Vagina (tissue), 2 donors: ENCODE measurements around the gene SUGP2. TPM values are rescaled to one million over a fixed set of nuclear protein-coding genes. Genes with fewer than 3 reads are reported as not detected.

ENCODE experiments used
- DNase-seq, 2 donors: peaks; one replicate each; pipeline ENCODE4 v3.0.0-alpha.2; 2017; ENCODE audit errors: extremely low spot score in 2 of 2
- H3K27ac ChIP-seq: fragments of 200-600 bp; sonication (generic); one replicate; pipeline ENCODE4 v1.5.1; 2019
- H3K27me3 ChIP-seq: fragments of 200-600 bp; sonication (generic); one replicate; pipeline ENCODE4 v1.5.1; 2019
- H3K36me3 ChIP-seq, 2 donors: fragments of 200-600 bp; sonication (generic); one replicate each; pipeline ENCODE4 v1.5.1; 2017 to 2019
- H3K4me1 ChIP-seq: fragments of 200-600 bp; sonication (generic); one replicate; pipeline ENCODE4 v1.5.1; 2019
- H3K4me3 ChIP-seq, 2 donors: fragments of 200-600 bp; sonication (generic); 1 replicate in 1 of 2; 2 replicates in 1 of 2; pipeline ENCODE4 v1.5.1; 2016 to 2019
- H3K9me3 ChIP-seq: fragments of 200-600 bp; sonication (generic); one replicate; pipeline ENCODE4 v1.5.1; 2019
- POLR2A ChIP-seq, 2 donors: fragments of 450-650 bp; IDR thresholded peaks; one replicate each; pipeline ENCODE4 v1.6.1; 2017; ENCODE audit warnings: antibody characterized with exemption in 2 of 2, mild to moderate bottlenecking in 2 of 2, moderate library complexity in 2 of 2
- POLR2AphosphoS5 ChIP-seq, 2 donors: sonication (generic); formaldehyde crosslinking; IDR thresholded peaks; one replicate each; pipeline ENCODE4 v1.9.0; 2017; ENCODE audit warnings: antibody characterized with exemption in 2 of 2, mild to moderate bottlenecking in 2 of 2, low read depth in 1 of 2; ENCODE audit not compliant: insufficient read depth in 1 of 2
- intact Hi-C: fragments of 100-400 bp; cut with DNase I; formaldehyde crosslinking; loops from one replicate; pipeline ENCODE4 v1.15.1; 2023
- total RNA-seq: library from RNA; depleted of rRNA; stranded (reverse); fragments of >200 nt; gene quantifications from one replicate; pipeline ENCODE4 v1.2.3, GENCODE V29; 2016
- TF ChIP-seq, protein P1 (sequence below), 3 experiments: fragments of 450-650 bp in 2 of 3; fragments of 200-600 bp in 1 of 3; sonication (generic) in 1 of 3; IDR thresholded peaks; one replicate each; pipeline ENCODE4 v1.5.1; 2017 to 2019; ENCODE audit warnings: antibody characterized with exemption in 3 of 3, mild to moderate bottlenecking in 2 of 3, moderate library complexity in 2 of 3

The SUGP2 gene
- total RNA-seq, 1 donor from 2014 or later = 57.9 TPM

DNA sequence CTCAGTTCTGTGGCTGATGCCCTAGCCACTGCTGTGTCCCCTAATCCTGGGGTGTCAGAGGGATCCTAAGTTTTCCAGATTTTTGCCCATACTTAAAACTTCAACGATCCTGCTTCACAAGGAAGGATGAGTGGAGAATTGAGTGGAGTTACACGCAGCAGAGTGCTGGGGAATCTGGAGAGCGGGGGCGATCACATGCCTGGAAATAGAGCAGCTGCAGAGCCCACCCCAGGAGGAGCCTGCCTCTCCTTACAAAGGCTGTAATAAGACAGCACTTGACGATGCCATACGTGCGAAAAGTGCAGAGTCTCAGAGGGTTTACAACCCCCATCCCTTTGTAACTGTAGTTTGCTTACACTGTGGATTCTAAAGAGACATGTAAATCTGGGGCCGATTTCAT is 40.6 kb downstream of the SUGP2 start:
- Histone ChIP-seq H3K4me3 (no peak overlapping the region), H3K27me3 (no peaks in the 10 kb centered on the region), H3K9me3 (no peaks in the 10 kb centered on the region), H3K4me1 (no peaks in the 10 kb centered on the region), H3K36me3 (peaks cover 0 to 30% of the 10 kb centered on the region in 2 donors), H3K27ac (no peak overlapping the region)
- DNase-seq = no peak
- TF ChIP-seq POLR2AphosphoS5 (IDR thresholded peaks at IDR 0.05; ENCODE audit: insufficient read depth in 1 of 2, low read depth in 1 of 2) = no peak
- TF ChIP-seq, protein P1, sequence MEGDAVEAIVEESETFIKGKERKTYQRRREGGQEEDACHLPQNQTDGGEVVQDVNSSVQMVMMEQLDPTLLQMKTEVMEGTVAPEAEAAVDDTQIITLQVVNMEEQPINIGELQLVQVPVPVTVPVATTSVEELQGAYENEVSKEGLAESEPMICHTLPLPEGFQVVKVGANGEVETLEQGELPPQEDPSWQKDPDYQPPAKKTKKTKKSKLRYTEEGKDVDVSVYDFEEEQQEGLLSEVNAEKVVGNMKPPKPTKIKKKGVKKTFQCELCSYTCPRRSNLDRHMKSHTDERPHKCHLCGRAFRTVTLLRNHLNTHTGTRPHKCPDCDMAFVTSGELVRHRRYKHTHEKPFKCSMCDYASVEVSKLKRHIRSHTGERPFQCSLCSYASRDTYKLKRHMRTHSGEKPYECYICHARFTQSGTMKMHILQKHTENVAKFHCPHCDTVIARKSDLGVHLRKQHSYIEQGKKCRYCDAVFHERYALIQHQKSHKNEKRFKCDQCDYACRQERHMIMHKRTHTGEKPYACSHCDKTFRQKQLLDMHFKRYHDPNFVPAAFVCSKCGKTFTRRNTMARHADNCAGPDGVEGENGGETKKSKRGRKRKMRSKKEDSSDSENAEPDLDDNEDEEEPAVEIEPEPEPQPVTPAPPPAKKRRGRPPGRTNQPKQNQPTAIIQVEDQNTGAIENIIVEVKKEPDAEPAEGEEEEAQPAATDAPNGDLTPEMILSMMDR (IDR thresholded peaks at IDR 0.05) = no peak
- intact Hi-C loops = no loop called here

DNA sequence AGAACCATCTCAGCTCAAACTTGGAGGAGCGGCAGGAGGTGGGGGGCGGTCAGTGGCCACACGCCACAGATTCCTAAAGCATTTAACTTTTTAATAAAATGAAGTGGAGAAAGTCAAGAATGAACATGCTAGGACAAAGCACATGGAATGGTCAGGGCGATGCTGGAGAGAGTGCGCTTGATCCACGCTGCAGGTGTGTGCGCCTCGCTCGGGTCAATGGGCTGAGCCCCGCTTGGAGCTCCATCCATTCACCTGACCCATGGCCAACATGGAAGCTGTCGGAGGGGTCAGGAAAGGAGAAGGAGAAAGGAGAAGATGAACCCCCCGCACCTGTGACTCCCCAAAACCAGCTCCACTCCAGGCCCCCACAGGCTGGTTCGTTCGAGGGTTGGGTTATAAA is 41.8 kb downstream of the SUGP2 start:
- Histone ChIP-seq H3K36me3 (peaks cover 0 to 30% of the 10 kb centered on the region in 2 donors), H3K4me1 (no peaks in the 10 kb centered on the region), H3K27ac (no peak overlapping the region), H3K9me3 (no peaks in the 10 kb centered on the region), H3K27me3 (no peaks in the 10 kb centered on the region), H3K4me3 (no peak overlapping the region)
- DNase-seq = no peak
- intact Hi-C loops = no loop called here
- TF ChIP-seq POLR2A (IDR thresholded peaks at IDR 0.05) (no peak), POLR2AphosphoS5 (IDR thresholded peaks at IDR 0.05; ENCODE audit: insufficient read depth in 1 of 2, low read depth in 1 of 2) (no peak)
- TF ChIP-seq, protein P1 (IDR thresholded peaks at IDR 0.05) = no peak

DNA sequence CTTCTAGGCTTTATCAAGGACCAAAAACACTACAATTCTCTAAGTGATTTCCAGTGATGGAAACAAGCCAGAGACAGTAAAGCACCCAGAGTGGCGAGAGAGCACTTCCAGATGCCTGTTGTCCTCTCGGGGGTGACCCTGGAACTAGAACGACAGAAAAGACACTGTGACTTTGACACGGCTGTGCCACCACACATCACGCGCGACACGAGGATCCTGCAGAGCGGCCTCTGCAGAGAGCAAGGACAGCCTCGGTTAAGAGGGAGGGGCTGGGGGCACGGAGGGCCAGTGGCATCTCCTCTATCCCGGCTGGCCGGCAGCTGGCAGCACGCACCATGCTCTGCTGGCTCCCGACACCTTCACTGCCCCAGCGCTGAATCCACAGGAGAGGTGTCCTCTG is 42.3 kb downstream of the SUGP2 start:
- peaks cover 0 to 30% of the 10 kb centered on the region in 2 donors for H3K36me3 ChIP-seq

DNA sequence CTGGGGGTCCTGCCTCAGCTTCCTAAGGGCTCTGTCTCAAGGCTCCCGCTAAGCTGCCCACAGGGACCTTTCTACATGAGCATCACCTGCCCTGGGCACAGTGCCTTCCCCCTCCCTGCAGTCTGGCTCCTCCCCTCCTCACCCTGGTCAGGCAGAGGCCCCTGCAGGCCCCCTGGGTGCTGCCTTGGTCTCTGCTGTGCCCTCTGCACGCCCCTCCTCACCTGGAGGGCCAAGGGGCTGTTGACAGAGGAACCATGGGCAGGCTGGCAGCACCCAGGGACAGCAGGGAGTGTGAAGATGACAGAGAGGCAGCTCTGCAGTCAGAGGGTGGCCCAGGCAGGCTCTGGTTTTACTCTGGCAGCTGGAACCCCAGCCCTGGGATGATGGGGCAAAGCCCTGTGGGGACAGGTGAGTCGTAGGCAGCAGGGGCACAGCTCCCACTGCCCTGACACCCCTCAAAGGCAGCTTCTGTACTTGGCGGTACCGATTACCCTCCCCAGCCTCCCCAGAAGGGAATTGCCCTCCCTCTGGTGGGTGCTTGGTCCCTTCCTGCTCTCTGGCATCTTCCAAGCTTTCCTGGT is 43.1 kb downstream of the SUGP2 start:
- no peak for DNase-seq
- no peak overlapping the region for H3K27ac ChIP-seq
- no peak overlapping the region for H3K4me3 ChIP-seq
- no peaks in the 10 kb centered on the region for H3K9me3 ChIP-seq
- peaks cover 0 to 22% of the 10 kb centered on the region in 2 donors for H3K36me3 ChIP-seq
- intact Hi-C loops = no loop called here
- TF ChIP-seq POLR2AphosphoS5 (IDR thresholded peaks at IDR 0.05; ENCODE audit: insufficient read depth in 1 of 2, low read depth in 1 of 2) (no peak), POLR2A (IDR thresholded peaks at IDR 0.05) (no peak)
- TF ChIP-seq, protein P1 (IDR thresholded peaks at IDR 0.05) = no peak
- peaks cover 5% of the 10 kb centered on the region for H3K4me1 ChIP-seq
- no peaks in the 10 kb centered on the region for H3K27me3 ChIP-seq

More for the DNA sequence above, 42.3 kb downstream of the SUGP2 start:
- H3K4me3 ChIP-seq = no peak overlapping the region
- H3K4me1 ChIP-seq = no peaks in the 10 kb centered on the region
- no peaks in the 10 kb centered on the region for H3K27me3 ChIP-seq
- TF ChIP-seq POLR2A (IDR thresholded peaks at IDR 0.05) = no peak
- TF ChIP-seq, protein P1 (IDR thresholded peaks at IDR 0.05) = no peak
- DNase-seq = no peak
- intact Hi-C loops = no loop called here
- H3K9me3 ChIP-seq = no peaks in the 10 kb centered on the region
- H3K27ac ChIP-seq = no peak overlapping the region

DNA sequence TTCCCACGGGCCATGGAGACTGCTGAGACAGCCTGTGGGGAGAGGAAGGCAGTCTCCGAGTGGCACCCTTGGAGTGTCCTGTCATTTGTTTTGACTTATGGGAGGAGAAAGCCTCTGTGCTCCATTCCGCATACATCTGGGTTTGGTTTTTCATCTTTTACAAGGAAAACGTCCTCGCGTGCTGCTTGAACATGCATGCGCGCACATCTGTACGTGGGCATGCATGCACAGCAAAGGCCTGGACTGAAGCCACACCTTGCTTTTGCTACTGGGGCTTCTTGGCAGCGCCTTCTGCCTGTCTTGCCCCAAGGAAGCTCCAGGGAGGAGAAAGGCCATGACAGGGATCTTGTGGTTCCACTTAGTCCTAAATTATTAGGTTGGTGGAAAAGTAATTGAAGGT is 44.0 kb downstream of the SUGP2 start:
- TF ChIP-seq, protein P1 (IDR thresholded peaks at IDR 0.05) = no peak
- TF ChIP-seq POLR2A (IDR thresholded peaks at IDR 0.05) (no peak), POLR2AphosphoS5 (IDR thresholded peaks at IDR 0.05; ENCODE audit: insufficient read depth in 1 of 2, low read depth in 1 of 2) (no peak)
- no peaks in the 10 kb centered on the region for H3K9me3 ChIP-seq
- intact Hi-C loops = no loop called here
- DNase-seq = no peak
- H3K4me3 ChIP-seq = no peak overlapping the region
- no peaks in the 10 kb centered on the region for H3K27me3 ChIP-seq
- peaks cover 0 to 14% of the 10 kb centered on the region in 2 donors for H3K36me3 ChIP-seq
- no peak overlapping the region for H3K27ac ChIP-seq
- peaks cover 5% of the 10 kb centered on the region for H3K4me1 ChIP-seq
